NCI-H2227 (cell line): ENCODE results near the gene HOXC10.

Experiments used
- DNase-seq: peaks from one replicate; lab custom pipeline; 2025; ENCODE audit not compliant: unreplicated experiment; lab: John Stamatoyannopoulos, UW

HOXC10 gene

DNA sequence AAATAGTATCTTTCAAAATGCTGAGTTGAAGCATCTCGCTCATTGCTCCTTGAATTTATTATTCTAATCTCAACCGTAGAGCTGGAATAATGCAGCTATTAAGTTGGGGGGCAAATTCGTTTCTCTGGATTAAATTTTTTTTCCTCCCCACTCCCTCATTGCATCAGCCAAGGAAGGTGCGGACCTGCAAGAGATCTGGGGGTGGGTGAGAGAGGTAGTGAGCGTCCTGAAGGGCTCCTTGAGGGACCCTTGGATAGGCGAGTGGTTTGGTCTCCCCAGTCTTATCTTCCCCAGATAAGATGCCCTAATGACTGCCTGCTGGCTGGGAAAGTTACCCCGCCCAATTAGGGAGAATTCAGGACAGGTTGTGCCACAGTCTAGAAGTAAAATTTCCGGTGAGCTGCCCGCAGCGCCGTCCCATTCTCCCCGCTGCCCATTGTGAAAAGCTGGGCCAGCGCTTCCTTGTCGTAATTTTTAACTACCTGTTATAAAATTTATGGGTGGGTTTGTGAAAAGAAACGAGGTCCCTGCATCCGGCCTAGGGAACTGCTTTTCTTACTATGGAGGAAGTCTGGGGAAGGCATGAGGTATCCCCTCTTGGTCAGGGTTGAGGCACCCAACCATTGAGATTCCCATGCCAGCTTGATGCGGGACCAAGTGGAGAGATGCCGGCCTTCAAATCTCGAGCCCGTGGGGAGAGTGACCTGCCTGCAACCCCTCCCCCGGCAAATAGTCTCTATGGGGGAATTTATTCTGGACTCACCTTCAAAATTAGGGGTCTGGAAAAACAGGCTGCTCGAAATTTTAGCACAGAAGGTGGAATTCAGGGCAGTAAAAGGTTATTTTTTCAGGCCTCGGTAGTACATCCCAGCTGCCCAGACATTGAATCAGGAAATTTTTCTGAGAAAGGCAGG is 30.3 kb downstream of the HOXC10 start:
- peak; percentile 5 for DNase-seq

DNA sequence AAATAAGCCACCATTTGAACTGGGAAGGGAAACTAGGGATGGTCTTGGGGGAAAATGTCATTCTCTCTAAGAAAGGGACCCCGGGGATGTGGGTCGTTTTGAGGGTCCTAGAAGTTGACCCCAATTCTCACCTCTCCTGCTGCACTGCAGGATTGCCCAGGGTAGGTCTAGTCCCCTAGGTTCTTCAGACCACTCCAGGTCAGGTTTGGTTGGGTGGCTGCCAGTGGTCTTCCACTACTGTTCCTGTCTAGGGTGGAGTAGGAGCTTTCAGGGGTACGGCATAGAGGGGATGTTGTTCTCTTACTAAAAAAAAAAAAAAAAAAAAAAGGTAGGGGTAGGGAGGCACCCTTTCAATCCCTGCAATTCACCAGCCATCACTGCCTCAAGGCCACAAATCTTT is 31.1 kb downstream of the HOXC10 start:
- DNase-seq: no peak

DNA sequence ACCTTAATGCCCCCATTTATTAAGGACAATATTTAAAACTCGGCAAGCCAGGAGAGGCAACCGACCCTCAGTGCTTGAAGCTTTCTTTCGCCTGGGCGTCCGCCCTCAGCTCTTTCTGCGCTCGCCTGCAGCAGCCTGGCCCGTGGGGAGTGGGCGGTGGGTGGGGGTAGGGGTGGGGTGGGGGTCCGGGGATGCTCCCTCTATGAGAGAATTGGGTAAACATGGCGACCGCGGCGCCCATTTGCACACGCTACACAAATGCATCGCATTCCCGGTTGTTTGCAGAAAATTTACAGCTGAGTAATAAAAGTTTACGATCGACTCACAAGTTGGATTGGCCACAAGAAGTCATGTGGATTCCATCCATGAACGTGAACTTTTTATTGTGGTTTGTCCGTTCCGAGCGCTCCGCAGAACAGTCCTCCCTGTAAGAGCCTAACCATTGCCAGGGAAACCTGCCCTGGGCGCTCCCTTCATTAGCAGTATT is 31.6 kb downstream of the HOXC10 start:
- peak; percentile 13 for DNase-seq

DNA sequence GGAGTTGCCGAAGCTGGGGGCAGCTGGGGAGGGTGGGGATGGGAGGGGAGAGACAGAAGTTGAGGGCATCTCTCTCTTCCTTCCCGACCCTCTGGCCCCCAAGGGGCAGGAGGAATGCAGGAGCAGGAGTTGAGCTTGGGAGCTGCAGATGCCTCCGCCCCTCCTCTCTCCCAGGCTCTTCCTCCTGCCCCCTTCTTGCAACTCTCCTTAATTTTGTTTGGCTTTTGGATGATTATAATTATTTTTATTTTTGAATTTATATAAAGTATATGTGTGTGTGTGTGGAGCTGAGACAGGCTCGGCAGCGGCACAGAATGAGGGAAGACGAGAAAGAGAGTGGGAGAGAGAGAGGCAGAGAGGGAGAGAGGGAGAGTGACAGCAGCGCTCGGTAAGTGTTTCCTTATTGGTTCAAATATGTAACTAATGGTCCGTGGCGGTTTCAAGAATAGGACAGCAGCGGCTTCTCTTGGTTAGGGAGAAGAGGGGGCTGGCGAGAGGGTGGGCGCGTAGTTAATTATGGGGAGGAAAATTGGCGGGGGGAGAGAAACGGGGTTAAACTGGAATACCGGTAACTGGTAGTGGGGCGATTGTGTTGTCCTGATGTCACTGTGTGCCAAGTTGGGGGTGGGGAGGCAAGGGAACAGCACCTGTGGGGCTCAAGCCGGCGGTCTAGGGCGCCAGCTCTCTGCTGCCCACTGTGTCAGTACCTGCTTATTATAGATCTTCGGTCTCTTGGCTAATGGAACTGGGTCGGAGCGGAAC is 32.3 kb downstream of the HOXC10 start:
- DNase-seq: peak; percentile 46

DNA sequence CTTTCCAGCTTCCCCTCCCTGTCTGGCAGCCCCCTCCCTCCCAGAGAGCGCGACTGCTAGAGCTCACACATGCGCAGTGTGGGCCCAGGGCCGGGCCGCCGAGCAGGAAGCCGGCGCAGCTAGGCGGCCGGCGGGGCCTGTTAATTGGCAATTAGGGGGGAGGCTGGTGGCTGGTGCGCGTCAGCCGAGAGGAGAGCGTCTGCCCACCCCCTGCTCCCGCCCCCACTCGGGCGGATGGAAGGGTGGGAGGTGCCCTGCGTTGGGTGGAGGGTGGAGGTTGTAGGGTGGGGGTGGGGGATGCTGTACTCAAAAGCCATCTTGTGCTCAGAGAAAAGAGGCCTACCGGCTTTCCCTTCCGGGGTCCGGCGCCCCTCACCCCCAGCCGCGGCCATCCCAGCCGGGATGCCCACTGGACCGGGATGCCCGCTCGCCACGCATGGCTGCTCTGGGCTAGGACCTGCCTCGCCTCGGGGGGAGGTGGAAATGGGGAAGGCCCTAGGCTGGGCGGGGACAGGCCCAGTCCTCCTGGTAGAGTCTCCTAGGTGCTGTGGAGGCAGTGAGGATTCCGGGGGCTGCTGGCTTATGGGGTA is 33.0 kb downstream of the HOXC10 start:
- DNase-seq: peak; percentile 89

DNA sequence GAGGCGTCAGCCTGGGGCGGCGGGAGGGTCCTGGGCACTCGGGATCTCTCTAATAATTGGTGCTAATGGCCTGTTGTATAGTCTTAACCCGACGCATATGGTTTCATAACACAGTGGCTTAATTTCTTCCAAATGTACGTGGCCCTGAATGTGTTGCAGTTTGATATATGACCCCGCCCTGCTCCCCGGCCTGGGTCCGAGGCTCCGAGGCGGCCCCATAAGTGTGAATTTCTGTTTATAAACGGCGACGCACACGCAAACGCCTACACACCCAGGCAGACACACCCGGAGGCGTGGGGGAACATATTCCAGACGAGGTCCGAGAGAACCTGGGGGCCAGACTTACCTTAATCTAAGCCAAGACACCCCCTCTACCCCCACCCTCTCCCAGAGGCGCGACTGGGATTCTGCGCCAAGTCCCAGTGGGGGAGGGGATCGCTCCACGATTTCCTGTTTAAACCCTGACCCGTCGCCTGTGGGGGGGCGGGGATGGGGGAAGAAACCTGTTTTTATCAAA is 33.6 kb downstream of the HOXC10 start:
- peak; percentile 47 for DNase-seq

DNA sequence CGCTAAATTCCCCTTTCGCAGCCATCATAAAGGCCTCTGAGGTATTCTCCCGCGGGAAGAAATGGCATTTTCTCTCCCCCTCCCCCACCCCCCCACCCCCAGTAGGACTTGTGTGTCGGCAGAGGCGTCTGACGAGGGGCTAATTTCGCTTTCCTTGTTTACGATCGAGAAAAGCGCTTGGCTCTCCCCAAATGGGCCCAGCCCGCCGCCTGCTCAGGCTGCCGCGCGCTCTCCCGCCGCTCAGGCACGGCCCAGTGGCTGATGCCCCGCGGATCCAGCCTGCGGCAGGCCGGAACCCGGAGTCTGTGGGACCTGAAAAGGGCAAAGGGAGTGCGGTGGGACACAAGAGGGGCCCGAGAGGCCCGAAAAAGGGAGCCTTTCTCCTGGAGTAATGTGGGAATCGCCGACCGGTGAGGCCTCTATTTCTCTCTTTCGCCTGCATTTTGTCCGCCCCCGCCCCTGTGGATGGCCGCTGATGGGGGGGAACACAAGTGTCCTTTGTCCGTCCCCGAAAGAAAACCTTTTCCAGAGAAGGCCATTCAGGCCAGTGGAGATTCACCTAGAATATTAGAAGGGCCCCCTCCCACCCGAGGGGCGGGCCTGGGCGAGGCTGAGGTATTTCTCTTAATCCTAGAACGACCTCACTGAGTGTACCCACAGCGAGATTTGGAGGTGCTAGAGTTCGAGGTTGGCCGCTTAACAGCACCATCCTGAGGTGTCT is 34.3 kb downstream of the HOXC10 start:
- DNase-seq: peak; percentile 47

DNA sequence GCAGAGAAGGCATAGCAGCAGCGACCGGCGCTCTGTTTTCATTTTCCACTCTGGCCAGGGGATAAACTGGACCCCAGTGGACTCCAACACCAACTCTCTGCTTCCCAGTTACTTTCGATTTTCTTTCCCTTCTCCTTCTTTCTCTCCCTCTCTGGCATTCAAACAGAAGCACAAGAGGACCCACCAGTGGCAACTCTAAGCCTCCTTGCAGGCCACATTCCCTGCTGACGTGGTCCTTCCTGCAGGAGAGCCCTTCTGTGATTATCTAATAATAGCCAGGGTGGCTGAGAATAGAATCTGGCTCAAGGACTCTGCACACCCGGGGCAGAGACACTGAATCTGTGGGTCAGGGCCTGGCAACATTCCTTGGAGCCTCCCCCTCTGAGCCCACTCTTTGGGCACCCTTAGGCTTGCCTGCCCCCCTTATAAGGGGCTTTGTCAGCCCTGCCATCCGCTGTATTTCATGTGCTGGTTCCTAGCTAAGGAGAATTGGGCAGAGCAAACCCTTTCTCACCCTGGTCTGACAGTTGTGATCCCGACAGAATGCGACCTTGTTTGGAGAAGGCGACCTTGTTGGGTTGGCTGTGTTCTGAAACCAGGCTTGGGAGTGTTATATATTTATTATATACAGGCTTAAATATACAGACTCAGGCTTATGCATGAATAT is 35.1 kb downstream of the HOXC10 start:
- DNase-seq: peak; percentile 6

DNA sequence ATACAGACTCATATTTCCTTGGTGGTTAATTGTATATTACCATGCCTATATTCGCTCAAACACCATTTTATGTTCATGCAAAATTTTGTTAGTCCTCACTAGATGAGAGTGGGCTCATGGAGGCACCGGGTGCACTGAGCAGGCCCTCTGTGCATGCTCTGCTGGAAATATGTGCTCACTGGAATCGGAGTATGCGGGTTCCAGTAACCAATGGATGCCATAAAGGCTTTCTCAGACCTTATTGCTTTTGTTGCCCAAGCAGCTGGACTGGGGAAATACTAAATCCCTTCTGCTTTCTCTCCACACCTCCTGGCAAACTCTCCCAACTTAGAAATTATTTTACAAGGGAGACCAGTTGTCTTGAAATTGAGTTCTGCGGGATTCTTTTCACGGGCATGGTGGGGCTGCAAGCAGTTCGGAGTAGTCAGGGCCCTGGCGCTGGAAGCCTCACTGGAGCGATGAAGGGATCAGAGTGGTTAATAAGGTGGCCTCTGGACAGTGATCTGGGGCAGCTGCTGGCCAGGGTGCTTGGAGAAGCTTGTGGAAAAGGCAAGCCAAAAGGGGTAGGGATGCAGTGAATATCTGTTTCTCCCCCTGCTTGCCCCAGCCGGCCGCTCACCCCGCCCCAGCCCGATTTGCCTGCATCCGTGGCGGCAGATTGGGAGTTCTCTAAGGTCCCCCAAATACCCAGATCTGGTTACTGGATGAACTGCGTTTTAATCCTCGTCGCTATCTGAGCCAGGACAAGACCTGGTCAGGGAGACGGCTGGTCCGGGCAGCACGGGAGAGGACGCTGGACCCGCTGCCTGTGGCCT is 35.9 kb downstream of the HOXC10 start:
- DNase-seq: no peak

DNA sequence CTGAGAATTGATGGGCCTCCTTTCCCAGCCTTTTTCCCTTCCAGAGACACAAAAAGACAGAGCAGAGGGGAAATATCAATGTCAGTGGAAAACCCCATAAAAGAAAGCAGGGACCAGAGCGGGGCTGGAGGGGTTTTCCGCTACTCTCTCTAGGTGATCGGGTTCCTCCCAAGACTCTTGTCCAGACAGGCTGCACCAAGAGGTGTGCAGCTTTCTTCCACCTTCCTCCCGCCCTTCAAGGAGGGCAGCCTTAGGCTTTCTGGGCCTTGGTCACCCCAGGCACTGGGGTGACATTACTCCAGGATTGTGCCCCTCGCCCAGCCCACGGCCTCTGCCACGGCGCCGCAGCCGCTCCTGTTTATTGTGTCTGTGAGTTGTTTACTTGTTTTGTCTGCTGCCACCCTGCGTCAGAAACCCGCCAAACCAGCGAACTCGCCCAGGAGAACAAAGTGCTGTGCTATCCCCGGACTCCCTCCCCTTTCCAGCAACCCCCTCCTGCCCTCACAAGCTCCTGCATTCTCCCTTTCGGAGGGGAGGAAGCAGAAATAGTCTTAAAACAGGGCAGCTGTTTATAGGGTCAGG is 36.6 kb downstream of the HOXC10 start:
- peak; percentile 52 for DNase-seq

DNA sequence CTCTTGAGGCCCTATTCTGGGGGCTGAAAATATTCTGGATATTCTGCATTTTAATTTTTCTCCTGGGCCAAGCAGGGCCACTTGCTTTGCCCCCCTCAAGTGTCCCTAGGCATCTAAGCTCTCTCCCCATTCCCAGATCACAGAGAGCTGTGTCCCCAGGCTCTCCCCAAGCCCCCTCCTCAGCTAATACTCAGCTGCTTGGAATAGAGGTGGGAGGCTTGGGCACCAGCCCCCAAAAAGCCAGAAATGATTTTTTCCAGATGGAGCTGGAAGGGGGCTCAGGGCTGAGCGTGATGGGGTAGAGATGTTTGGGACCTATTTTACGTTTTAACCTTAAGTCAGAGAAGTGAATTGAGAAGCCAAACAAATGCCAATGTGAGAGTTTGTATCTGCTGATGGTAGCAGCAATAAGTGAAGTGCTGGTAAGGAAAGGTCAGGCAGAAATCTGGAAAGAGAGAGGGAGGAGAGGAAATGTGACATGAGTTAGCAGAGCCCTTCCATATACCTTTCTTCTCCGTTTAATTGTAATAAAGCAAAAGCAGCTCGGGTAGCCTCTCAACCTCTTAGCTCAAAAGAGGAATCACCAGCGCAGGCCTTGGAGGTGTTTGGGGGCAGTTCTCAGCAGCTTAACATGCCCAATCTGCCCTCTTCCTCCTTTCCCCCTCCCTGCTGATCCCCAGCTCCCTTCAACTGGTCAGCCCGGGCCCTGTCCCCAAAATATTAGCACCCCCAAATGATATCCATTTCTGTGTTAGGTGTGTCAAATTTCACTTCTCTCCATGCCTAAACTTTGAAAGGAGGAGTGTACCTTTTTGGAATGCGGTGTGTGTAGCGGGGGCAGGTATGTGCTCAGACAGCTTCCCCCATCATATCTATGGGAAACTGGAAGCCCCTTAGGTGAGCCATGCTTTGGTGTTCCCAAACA is 38.3 kb downstream of the HOXC10 start:
- DNase-seq: no peak

DNA sequence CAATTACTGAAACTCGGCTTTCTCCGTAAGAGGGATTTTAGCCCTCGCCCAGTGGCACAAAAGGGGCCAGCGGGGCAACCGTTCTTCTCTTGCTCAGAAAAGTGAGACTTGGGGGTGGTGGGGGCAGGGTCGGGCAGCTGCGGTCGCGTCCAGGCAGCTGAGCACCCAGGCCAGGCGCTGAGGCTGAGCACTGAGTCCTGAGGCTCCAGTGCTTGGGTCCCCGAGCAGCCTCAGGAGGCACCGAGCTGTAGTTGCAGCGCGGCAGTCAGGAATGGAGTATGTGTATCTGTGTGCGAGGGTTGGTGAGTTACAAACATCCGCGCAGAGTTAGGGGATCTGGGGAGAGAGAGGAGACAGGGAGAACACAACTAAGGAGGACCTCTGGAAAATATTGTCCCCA is 39.2 kb downstream of the HOXC10 start:
- DNase-seq: no peak

DNA sequence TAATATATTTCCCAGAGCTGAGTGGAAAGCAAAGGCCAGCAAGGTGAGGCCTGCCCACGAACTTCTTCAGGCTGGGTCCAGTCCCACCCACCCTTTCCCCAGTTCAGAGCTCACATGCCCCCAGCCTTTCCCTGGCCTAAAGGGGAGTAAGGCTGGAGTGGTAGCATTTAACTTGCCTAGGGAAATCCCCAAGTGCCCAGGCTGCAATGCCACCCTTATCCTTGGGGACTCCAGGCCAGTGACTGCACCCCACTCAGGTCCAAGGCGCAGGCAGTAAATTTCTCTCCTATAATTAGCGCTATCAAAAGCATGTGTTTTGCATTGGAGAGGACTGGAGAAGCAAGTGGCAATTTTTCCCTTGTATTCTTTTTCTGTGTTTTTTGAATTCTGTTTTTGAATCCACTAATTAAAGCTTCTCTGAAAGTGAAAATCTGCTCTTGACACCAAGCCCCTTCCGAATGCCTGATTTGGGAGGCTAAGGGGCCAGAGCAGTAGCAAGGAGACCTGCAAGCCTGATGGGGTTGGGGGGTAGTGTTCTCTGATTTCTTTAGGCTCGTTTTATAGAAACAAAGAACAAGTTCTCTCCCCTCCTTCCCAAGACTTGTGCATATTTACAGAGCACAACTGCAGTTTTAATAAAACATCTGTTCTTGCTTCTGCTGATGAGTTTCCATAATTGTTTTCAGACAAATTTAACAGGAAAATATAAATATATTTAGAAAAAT is 39.8 kb downstream of the HOXC10 start:
- DNase-seq: no peak

DNA sequence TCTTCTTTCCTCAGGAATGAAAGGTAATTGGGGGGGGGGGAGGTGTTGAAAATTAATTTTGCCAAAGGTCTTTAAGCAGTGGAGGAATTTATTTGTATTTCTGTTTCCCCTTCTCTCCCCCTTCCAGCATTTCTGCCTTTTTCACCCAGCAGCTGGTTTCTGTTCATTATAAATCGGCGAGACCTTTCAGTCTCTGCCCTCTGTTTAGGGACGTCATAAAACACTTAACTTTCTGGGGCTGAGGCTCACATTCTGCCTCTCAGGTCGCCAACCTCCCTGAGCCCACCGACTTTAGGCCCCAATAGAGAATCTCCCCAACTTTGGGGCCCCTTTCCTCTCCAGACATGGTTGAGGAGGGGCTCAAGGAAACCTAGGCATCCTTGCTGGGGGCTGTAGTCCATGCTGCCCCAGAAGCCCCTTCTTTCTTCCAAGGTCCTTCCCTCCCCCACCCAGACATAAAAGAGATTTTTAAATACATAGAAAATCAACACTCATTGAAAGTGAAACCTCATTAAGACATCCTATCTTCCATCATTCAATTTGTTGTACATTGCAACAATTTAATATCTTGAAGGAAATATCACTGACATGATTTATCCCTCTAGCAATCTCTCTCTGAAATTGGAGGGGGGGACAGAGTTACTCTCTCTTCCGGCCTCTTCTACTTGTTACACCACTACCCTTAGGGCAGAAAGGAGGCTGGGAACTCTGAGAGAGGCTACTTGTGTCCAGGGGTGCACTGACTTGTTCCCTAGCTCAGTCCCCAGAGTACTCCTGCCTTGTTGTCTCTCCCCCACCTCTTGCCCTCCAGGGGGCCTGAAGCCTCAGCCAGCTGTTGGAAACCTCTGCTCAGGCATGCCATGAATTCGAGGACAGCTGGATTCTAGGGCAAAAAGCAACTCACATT is 40.8 kb downstream of the HOXC10 start:
- no peak for DNase-seq

DNA sequence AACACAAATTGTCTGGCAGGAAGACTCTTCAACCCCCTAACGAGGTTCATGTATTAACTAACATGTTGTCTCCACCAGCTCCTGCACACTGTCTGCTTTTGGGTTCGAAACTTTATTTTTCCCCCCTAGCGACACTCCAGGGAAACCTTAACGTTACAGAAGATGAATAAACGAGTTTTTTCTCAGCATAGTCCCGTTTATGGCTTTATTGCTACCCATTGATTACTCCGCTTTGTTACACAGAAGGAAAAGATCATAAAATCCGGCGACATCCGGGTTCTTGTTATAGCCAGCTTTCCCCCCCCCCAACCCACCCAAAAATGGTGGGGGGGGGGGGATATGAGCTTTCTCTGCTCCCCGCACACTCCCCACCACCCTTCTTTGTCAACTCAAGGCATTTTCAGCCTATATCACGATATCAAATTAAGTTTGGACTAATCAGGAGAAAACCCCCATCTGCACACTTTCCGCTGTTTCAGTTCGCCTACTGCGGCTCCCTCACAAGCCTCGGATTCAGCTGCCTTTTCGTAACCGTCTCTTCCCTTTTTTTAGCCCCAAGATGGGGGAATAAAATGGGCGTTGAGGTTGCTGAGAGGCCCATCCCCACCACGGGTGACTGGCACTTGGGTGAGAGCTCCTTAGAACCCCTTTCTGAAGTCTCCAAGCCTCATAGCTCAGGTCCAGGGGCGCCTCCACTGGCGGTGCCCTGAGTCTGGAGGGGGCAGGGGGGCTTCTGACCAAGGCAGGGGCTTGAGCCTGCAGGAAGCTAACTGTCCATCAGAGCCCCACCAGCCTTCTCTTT is 41.9 kb downstream of the HOXC10 start:
- DNase-seq: no peak

DNA sequence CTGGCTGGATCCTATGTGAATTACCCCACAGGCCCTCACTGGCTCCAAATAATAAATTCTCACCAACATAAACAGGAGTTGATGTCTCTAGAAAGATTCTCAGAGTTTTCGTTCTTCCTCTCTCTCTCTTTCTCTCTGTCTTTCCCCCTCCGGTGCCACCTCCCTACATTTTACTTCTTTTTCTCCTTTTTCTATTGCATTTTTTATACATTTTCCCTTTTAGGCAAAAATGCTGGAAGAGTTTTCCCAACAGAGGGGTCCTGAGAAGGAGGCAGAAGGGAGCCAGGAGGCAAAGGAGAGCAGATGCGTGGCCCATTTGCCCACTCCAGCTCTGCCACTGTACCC is 42.5 kb downstream of the HOXC10 start:
- no peak for DNase-seq
